HepG2 (cell line): ENCODE results near the gene ABCB4. TPM values are rescaled to one million over a fixed set of nuclear protein-coding genes. Genes with fewer than 3 reads are reported as not detected.
"Not testable (repeated sequence)": the region's sequence is repeated elsewhere in the genome, so short reads cannot be mapped to it uniquely, and the experiment has no call there.

Experiments used
- BCL3 ChIP-seq: sonication (generic); formaldehyde crosslinking; IDR thresholded peaks from 2 replicates; pipeline ENCODE4 v1.5.1; 2020; ENCODE audit warnings: mild to moderate bottlenecking, missing genetic modification reagents, moderate library complexity
- ETV5 ChIP-seq: IDR thresholded peaks from 2 replicates; pipeline ENCODE4 v1.6.1; 2018; ENCODE audit warnings: missing biosample characterization, missing genetic modification reagents, inconsistent platforms, borderline replicate concordance
- HDAC1 ChIP-seq: sonication (generic); formaldehyde crosslinking; IDR thresholded peaks from 2 replicates; pipeline ENCODE4 v1.5.1; 2020; ENCODE audit warnings: mild to moderate bottlenecking, missing genetic modification reagents
- KDM2A ChIP-seq: sonication (generic); formaldehyde crosslinking; IDR thresholded peaks from 2 replicates; pipeline ENCODE4 v1.4.0; 2020; ENCODE audit warnings: low read depth, missing genetic modification reagents, borderline replicate concordance
- RARA ChIP-seq: IDR thresholded peaks from 2 replicates; pipeline ENCODE4 v1.6.1; 2016; ENCODE audit warnings: missing genetic modification reagents, missing compliant biosample characterization
- RERE ChIP-seq: IDR thresholded peaks from 2 replicates; pipeline ENCODE4 v1.6.1; 2016; ENCODE audit warnings: low read depth, missing genetic modification reagents, missing compliant biosample characterization
- SNAI1 ChIP-seq: sonication (generic); formaldehyde crosslinking; IDR thresholded peaks from 2 replicates; pipeline ENCODE4 v1.5.0; 2020; ENCODE audit warnings: mild to moderate bottlenecking, missing genetic modification reagents, borderline replicate concordance
- SOX6 ChIP-seq, 2 experiments: fragments of 450-650 bp in 1 of 2; sonication (generic) in 1 of 2; formaldehyde crosslinking in 1 of 2; IDR thresholded peaks; 2 replicates each; pipeline versions ENCODE4 v1.4.0 to v1.6.1; 2017 to 2020; ENCODE audit warnings: antibody characterized with exemption in 1 of 2, mild to moderate bottlenecking in 1 of 2, missing genetic modification reagents in 1 of 2
- UBTF ChIP-seq: sonication (generic); formaldehyde crosslinking; IDR thresholded peaks from 2 replicates; pipeline ENCODE4 v1.4.0; 2020; ENCODE audit warnings: mild to moderate bottlenecking, missing genetic modification reagents
- ZBTB8A ChIP-seq: sonication (generic); formaldehyde crosslinking; IDR thresholded peaks from 2 replicates; pipeline ENCODE4 v1.4.0; 2020; ENCODE audit warnings: mild to moderate bottlenecking, low read depth, missing genetic modification reagents, borderline replicate concordance
- ZNF34 ChIP-seq: sonication (generic); formaldehyde crosslinking; IDR thresholded peaks from 2 replicates; pipeline ENCODE4 v1.4.0; 2020; ENCODE audit warnings: mild to moderate bottlenecking, missing genetic modification reagents, borderline replicate concordance
- ZNF609 ChIP-seq: sonication (generic); formaldehyde crosslinking; IDR thresholded peaks from 2 replicates; pipeline ENCODE4 v1.4.0; 2020; ENCODE audit warnings: mild to moderate bottlenecking, missing genetic modification reagents, borderline replicate concordance
- ZSCAN31 ChIP-seq: sonication (generic); formaldehyde crosslinking; IDR thresholded peaks from 2 replicates; pipeline ENCODE4 v1.5.0; 2020; ENCODE audit warnings: low read depth, mild to moderate bottlenecking, missing genetic modification reagents
- polyA plus RNA-seq, 8 experiments: library from polyadenylated mRNA; depleted of rRNA in 3 of 8; stranded (reverse) in 7 of 8; unstranded in 1 of 8; fragments of >200 nt; fragmentation: Illumina TruSeq in 4 of 8; extraction: Trizol in 4 of 8; gene quantifications; 2 replicates each; pipeline versions ENCODE4 v1.2.1 to v1.2.3, GENCODE V29; 2011 to 2016; ENCODE audit warnings: low read depth in 4 of 8, missing spikeins in 1 of 8, mixed read lengths in 1 of 8; ENCODE audit not compliant: insufficient read depth in 1 of 8
- total RNA-seq, 5 experiments: library from RNA; depleted of rRNA; stranded (reverse); fragments of >200 nt; fragmentation: Illumina TruSeq; extraction: Trizol; gene quantifications; 2 replicates each; pipeline ENCODE4 v1.2.3, GENCODE V29; 2016; ENCODE audit warnings: low read depth in 1 of 5

ABCB4 gene
- total and polyA plus RNA-seq, 2 of the 13 experiments (the other 11 are each of a cell fraction or from before 2014, with no cell fraction given): 18.0 to 32.4 TPM

GRCh38 chr7:87464830-87465533 is 10.5 kb downstream of the ABCB4 start (continued):
- 0 out of 2 replicates have a peak, but pooled peaks have one; percentile 64 for TF ChIP-seq RERE
- TF ChIP-seq KDM2A (CRISPR knock-in tag): peak; percentile 69; the same call in 1 of the 2 replicates
- peak; percentile 74 for TF ChIP-seq UBTF
- TF ChIP-seq HDAC1: peak; percentile 84
- TF ChIP-seq RARA (CRISPR knock-in tag): peak; percentile 92
- TF ChIP-seq BCL3 (CRISPR knock-in tag): peak; percentile 53; the same call in 1 of the 2 replicates
- TF ChIP-seq SOX6 (IDR thresholded peaks at IDR 0.05): not testable (repeated sequence)
- TF ChIP-seq SOX6 (CRISPR knock-in tag; IDR thresholded peaks at IDR 0.05): peak; percentile 93
- TF ChIP-seq ZSCAN31: peak; percentile 89; the same call in 1 of the 2 replicates
- 0 out of 2 replicates have a peak, but pooled peaks have one; percentile 43 for TF ChIP-seq SNAI1 (CRISPR knock-in tag)
- TF ChIP-seq ETV5 (CRISPR knock-in tag): peak; percentile 97
- TF ChIP-seq ZBTB8A (CRISPR knock-in tag): 0 out of 2 replicates have a peak, but pooled peaks have one; percentile 42
- TF ChIP-seq ZNF609 (CRISPR knock-in tag): peak; percentile 85; the same call in 1 of the 2 replicates
- peak; percentile 44; the same call in 1 of the 2 replicates for TF ChIP-seq ZNF34 (CRISPR knock-in tag)
